Myocyte (in vitro differentiated cells): ENCODE results near the gene FITM2. TPM values are rescaled to one million over a fixed set of nuclear protein-coding genes. Genes with fewer than 3 reads are reported as not detected.

Source experiments
- DNase-seq: peaks from one replicate; pipeline ENCODE4 v3.0.0-alpha.2; 2012; ENCODE audit warnings: low read depth
- total RNA-seq: library from RNA; depleted of rRNA; stranded (reverse); fragments of >200 nt; gene quantifications from 2 replicates; pipeline ENCODE4 v1.2.3, GENCODE V29; 2014

FITM2 gene
- total RNA-seq, 1 donor from 2014 or later, result 12.0 TPM

- no peak for DNase-seq
Observed at GRCh38 chr20:44284032-44284431, 27.0 kb downstream of the FITM2 start.

GRCh38 chr20:44282192-44282591, 28.8 kb downstream of the FITM2 start:
- no peak for DNase-seq

GRCh38 chr20:44280387-44280786, 30.6 kb downstream of the FITM2 start:
- no peak for DNase-seq

- DNase-seq, result peak; percentile 55
Observed at GRCh38 chr20:44279228-44279627, 31.8 kb downstream of the FITM2 start.

GRCh38 chr20:44274303-44275017, 36.5 kb downstream of the FITM2 start:
- peak; percentile 5 for DNase-seq

GRCh38 chr20:44273231-44274215, 37.5 kb downstream of the FITM2 start:
- no peak for DNase-seq

- DNase-seq, result no peak
Observed at GRCh38 chr20:44271915-44272663, 38.9 kb downstream of the FITM2 start.

- DNase-seq, result no peak
Observed at GRCh38 chr20:44268802-44269201, 42.2 kb downstream of the FITM2 start.

- DNase-seq, result peak; percentile 19
Observed at GRCh38 chr20:44264287-44264686, 46.7 kb downstream of the FITM2 start.

GRCh38 chr20:44258226-44258890, 52.6 kb downstream of the FITM2 start:
- no peak for DNase-seq

GRCh38 chr20:44256961-44257360, 54.0 kb downstream of the FITM2 start:
- no peak for DNase-seq

GRCh38 chr20:44255942-44256341, 55.1 kb downstream of the FITM2 start:
- DNase-seq, result no peak

GRCh38 chr20:44254073-44254472, 56.9 kb downstream of the FITM2 start:
- no peak for DNase-seq

GRCh38 chr20:44253528-44253927, 57.5 kb downstream of the FITM2 start:
- DNase-seq, result no peak

Other genes starting within 250 kb of the FITM2 start
- 263 and 339 TPM in 2 replicates for gene JPH2, start 124.0 kb downstream of the FITM2 start, total RNA-seq
- 36.3 and 37.4 TPM in 2 replicates for gene OSER1, start 100.4 kb downstream of the FITM2 start, total RNA-seq
- 0.11 TPM in 1 of 2 replicates, not detected in the other for gene GDAP1L1, start 63.9 kb downstream of the FITM2 start, total RNA-seq
- gene R3HDML, start 25.8 kb upstream of the FITM2 start, total RNA-seq, result not detected in 2 replicates
- not detected in 2 replicates for gene HNF4A, start 44.5 kb upstream of the FITM2 start, total RNA-seq
- gene TTPAL, start 164.7 kb upstream of the FITM2 start, total RNA-seq, result 4.8 and 7.2 TPM in 2 replicates
- gene SERINC3, start 210.9 kb upstream of the FITM2 start, total RNA-seq, result 82.7 and 96.2 TPM in 2 replicates